H1 (cell line): Measurements from ENCODE around the gene LAMA4. TPM values are rescaled to one million over a fixed set of nuclear protein-coding genes. Genes with fewer than 3 reads are reported as not detected.

Experiments
- CTCF ChIA-PET: fragments of 300-600 bp; sonication (Branson Sonifier 250); formaldehyde crosslinking; loops from one replicate; lab custom pipeline; 2021; ENCODE audit not compliant: partially characterized antibody; lab: Charles Lee
- POLR2A ChIA-PET: fragments of 300-600 bp; sonication (Branson Sonifier 250); formaldehyde crosslinking; loops from one replicate; lab custom pipeline; 2021; ENCODE audit warnings: inconsistent platforms; ENCODE audit not compliant: partially characterized antibody; lab: Charles Lee
- DNase-seq, 2 experiments: peaks; one replicate each; pipeline versions ENCODE4 v3.0.0 to v3.0.0-alpha.2; 2010 to 2022; ENCODE audit warnings: low spot score in 2 of 2, low read depth in 1 of 2, mixed read lengths in 1 of 2
- FAIRE-seq: peaks from 2 replicates; lab custom pipeline; 2011; peaks lifted over from hg19 to GRCh38; lab: Jason Lieb, UNC
- H2AFZ ChIP-seq: 2 replicates; pipeline ENCODE4 v1.8.1; 2012; ENCODE audit warnings: low read length, inconsistent platforms
- H2AK5ac ChIP-seq: 2 replicates; pipeline ENCODE4 v1.6.1; 2013; ENCODE audit warnings: low read depth, low read length
- H2BK120ac ChIP-seq: replicated peaks from 2 replicates; pipeline ENCODE3; 2013; ENCODE audit warnings: low read depth, low read length, inconsistent platforms
- H2BK12ac ChIP-seq: 2 replicates; pipeline ENCODE4 v1.6.1; 2013; ENCODE audit warnings: low read depth, low read length
- H2BK15ac ChIP-seq: 2 replicates; pipeline ENCODE4 v1.6.1; 2013; ENCODE audit warnings: low read length
- H2BK20ac ChIP-seq: 2 replicates; pipeline ENCODE4 v1.6.1; 2013; ENCODE audit warnings: low read length
- H2BK5ac ChIP-seq: 2 replicates; pipeline ENCODE4 v1.6.1; 2013; ENCODE audit warnings: low read depth, low read length
- H3K14ac ChIP-seq: 2 replicates; pipeline ENCODE4 v1.6.1; 2013; ENCODE audit warnings: inconsistent platforms; ENCODE audit not compliant: insufficient read length
- H3K18ac ChIP-seq: 2 replicates; pipeline ENCODE4 v1.6.1; 2013; ENCODE audit warnings: low read length; ENCODE audit errors: extremely low read depth
- H3K23ac ChIP-seq: 2 replicates; pipeline ENCODE4 v1.6.1; 2013; ENCODE audit warnings: inconsistent platforms; ENCODE audit not compliant: insufficient read length
- H3K23me2 ChIP-seq: 2 replicates; pipeline ENCODE4 v1.6.1; 2013; ENCODE audit warnings: low read depth, low read length
- H3K27ac ChIP-seq: 2 replicates; pipeline ENCODE4 v1.6.1; 2011; ENCODE audit warnings: low read depth, low read length, inconsistent platforms
- H3K27me3 ChIP-seq, 4 experiments: replicated peaks in 1 of 4; 1 replicate in 1 of 4; 2 replicates in 3 of 4; pipeline versions ENCODE4 v1.6.1 to v1.8.1; 2011 to 2013; ENCODE audit warnings: low read length in 3 of 4, mild to moderate bottlenecking in 3 of 4, inconsistent platforms in 2 of 4, mixed read lengths in 2 of 4, moderate library complexity in 1 of 4; ENCODE audit not compliant: control insufficient read depth in 3 of 4, insufficient read depth in 3 of 4; ENCODE audit errors: extremely low read depth in 1 of 4
- H3K36me3 ChIP-seq, 4 experiments: 2 replicates each; pipeline versions ENCODE4 v1.6.1 to v1.8.1; 2011 to 2013; ENCODE audit warnings: mild to moderate bottlenecking in 4 of 4, low read length in 3 of 4, moderate library complexity in 2 of 4, control low read depth in 1 of 4, inconsistent platforms in 1 of 4; ENCODE audit not compliant: insufficient read depth in 4 of 4, control insufficient read depth in 2 of 4
- H3K4ac ChIP-seq: replicated peaks from 2 replicates; pipeline ENCODE3; 2013; ENCODE audit warnings: low read length, low read depth, mixed read lengths, inconsistent platforms; ENCODE audit not compliant: insufficient read length
- H3K4me1 ChIP-seq, 4 experiments: replicated peaks in 1 of 4; 1 replicate in 1 of 4; 2 replicates in 3 of 4; pipeline versions ENCODE4 v1.6.1 to v1.8.1; 2011 to 2013; ENCODE audit warnings: low read length in 3 of 4, inconsistent platforms in 2 of 4, mixed read lengths in 1 of 4; ENCODE audit not compliant: insufficient read depth in 4 of 4, control insufficient read depth in 3 of 4
- H3K4me2 ChIP-seq, 2 experiments: 2 replicates each; pipeline versions ENCODE4 v1.6.1 to v1.8.1; 2011 to 2013; ENCODE audit warnings: low read depth in 2 of 2, low read length in 2 of 2, control low read depth in 1 of 2, inconsistent platforms in 1 of 2, mild to moderate bottlenecking in 1 of 2; ENCODE audit not compliant: insufficient read depth in 1 of 2
- H3K4me3 ChIP-seq, 4 experiments: fragments of 200-600, 300-600 bp in 1 of 4; sonication (generic), shearing (Covaris generic), sonication (Bioruptor Twin) in 1 of 4; 2 replicates each; pipeline versions ENCODE4 v1.5.1 to v1.8.1; 2011 to 2016; ENCODE audit warnings: low read length in 4 of 4, low read depth in 3 of 4, control low read depth in 2 of 4, inconsistent platforms in 2 of 4, mild to moderate bottlenecking in 2 of 4, mixed read lengths in 1 of 4, moderate library complexity in 1 of 4; ENCODE audit not compliant: insufficient read depth in 2 of 4; ENCODE audit errors: extremely low read depth in 1 of 4
- H3K56ac ChIP-seq: replicated peaks from 2 replicates; pipeline ENCODE3; 2013; ENCODE audit warnings: low read depth, mild to moderate bottlenecking, mixed read lengths, low read length, inconsistent platforms; ENCODE audit not compliant: insufficient read length
- H3K79me1 ChIP-seq: 2 replicates; pipeline ENCODE4 v1.6.1; 2013; ENCODE audit warnings: low read depth, low read length, control low read depth
- H3K79me2 ChIP-seq, 2 experiments: 2 replicates each; pipeline versions ENCODE4 v1.6.1 to v1.8.1; 2012 to 2013; ENCODE audit warnings: low read length in 2 of 2, mild to moderate bottlenecking in 2 of 2, inconsistent platforms in 1 of 2; ENCODE audit not compliant: insufficient read depth in 2 of 2, control insufficient read depth in 1 of 2
- H3K9ac ChIP-seq, 4 experiments: replicated peaks in 1 of 4; 1 replicate in 1 of 4; 2 replicates in 3 of 4; pipeline versions ENCODE4 v1.6.1 to v1.8.1; 2011 to 2013; ENCODE audit warnings: low read depth in 3 of 4, low read length in 3 of 4, control low read depth in 2 of 4, mild to moderate bottlenecking in 2 of 4, moderate library complexity in 2 of 4, inconsistent platforms in 1 of 4; ENCODE audit errors: extremely low read depth in 1 of 4
- H3K9me3 ChIP-seq, 2 experiments: 2 replicates each; pipeline versions ENCODE4 v1.6.1 to v1.8.1; 2012 to 2013; ENCODE audit warnings: mild to moderate bottlenecking in 2 of 2, moderate library complexity in 2 of 2, control low read depth in 1 of 2, inconsistent platforms in 1 of 2, low read depth in 1 of 2, low read length in 1 of 2, mixed read lengths in 1 of 2; ENCODE audit not compliant: insufficient read depth in 2 of 2
- H4K20me1 ChIP-seq, 2 experiments: replicated peaks in 1 of 2; 2 replicates each; pipeline versions ENCODE3 to v1.8.1; 2011 to 2013; ENCODE audit warnings: inconsistent platforms in 2 of 2, low read length in 2 of 2, mild to moderate bottlenecking in 1 of 2; ENCODE audit not compliant: insufficient read depth in 2 of 2, control insufficient read depth in 1 of 2
- H4K5ac ChIP-seq: 2 replicates; pipeline ENCODE4 v1.6.1; 2013; ENCODE audit warnings: low read length, low read depth, mixed read lengths, inconsistent platforms; ENCODE audit not compliant: insufficient read length
- H4K8ac ChIP-seq: 2 replicates; pipeline ENCODE4 v1.8.0; 2013; ENCODE audit warnings: mild to moderate bottlenecking, moderate library complexity, low read length, inconsistent platforms; ENCODE audit not compliant: insufficient read depth; ENCODE audit errors: extremely low read depth
- H4K91ac ChIP-seq: replicated peaks from 2 replicates; pipeline ENCODE3; 2013; ENCODE audit warnings: low read length, mixed read lengths, inconsistent platforms; ENCODE audit not compliant: insufficient read length
- CEBPB ChIP-seq: IDR thresholded peaks from 2 replicates; pipeline ENCODE4 v1.6.1; 2012; ENCODE audit warnings: low read depth, low read length
- GABPA ChIP-seq: IDR thresholded peaks from 2 replicates; pipeline ENCODE4 v1.6.1; 2011; ENCODE audit warnings: mild to moderate bottlenecking, low read length, moderate library complexity, borderline replicate concordance; ENCODE audit not compliant: insufficient read depth
- KDM1A ChIP-seq: fragments of 200-600, 300-600 bp; sonication (generic); IDR thresholded peaks from 2 replicates; pipeline ENCODE4 v1.7.1; 2016; ENCODE audit warnings: mild to moderate bottlenecking, low read length, borderline replicate concordance
- SP1 ChIP-seq: IDR thresholded peaks from 2 replicates; pipeline ENCODE4 v1.6.1; 2011; ENCODE audit warnings: low read depth, low read length
- SP2 ChIP-seq: IDR thresholded peaks from 2 replicates; pipeline ENCODE4 v1.6.1; 2012; ENCODE audit warnings: mild to moderate bottlenecking, low read length, inconsistent platforms
- WGBS, 2 experiments: shearing (Covaris generic) in 1 of 2; methylation state at CpG; one replicate each; pipeline versions ENCODE4 v1.1.6 to v1.1.7; 2013 to 2015; ENCODE audit warnings: low lambda C conversion rate in 2 of 2, mixed read lengths in 2 of 2, inconsistent platforms in 1 of 2, low coverage in 1 of 2, missing lambda C conversion rate in 1 of 2; ENCODE audit not compliant: insufficient replicate concordance in 2 of 2, insufficient coverage in 1 of 2, insufficient read length in 1 of 2; ENCODE audit errors: extremely low coverage in 1 of 2, missing lambda C conversion rate in 1 of 2; 5-methylcytosine and 5-hydroxymethylcytosine counted together
- polyA plus RNA-seq, 7 experiments: library from polyadenylated mRNA; depleted of rRNA in 3 of 7; stranded (reverse) in 5 of 7; unstranded in 2 of 7; fragments of >200 nt in 5 of 7; fragments of 200-250 nt in 2 of 7; gene quantifications; 1 replicate in 5 of 7; 2 replicates in 1 of 7; 4 replicates in 1 of 7; pipeline versions ENCODE4 v1.2.1 to v1.2.3, GENCODE V29; 2011 to 2013; ENCODE audit warnings: missing spikeins in 2 of 7, mixed read lengths in 2 of 7
- total RNA-seq: library from RNA; stranded (reverse); fragmentation: NEBNext Ultra II Directional; extraction: Animal tissue kit (Norgen Biotek cat#: 25700); gene quantifications from 2 replicates; pipeline ENCODE4 v1.2.1, GENCODE V29; 2021

Gene LAMA4
- total and polyA plus RNA-seq, 2 of the 8 experiments (the other 6 are each of a cell fraction or from before 2014, with no cell fraction given) = 0.95 to 1.5 TPM

DNA sequence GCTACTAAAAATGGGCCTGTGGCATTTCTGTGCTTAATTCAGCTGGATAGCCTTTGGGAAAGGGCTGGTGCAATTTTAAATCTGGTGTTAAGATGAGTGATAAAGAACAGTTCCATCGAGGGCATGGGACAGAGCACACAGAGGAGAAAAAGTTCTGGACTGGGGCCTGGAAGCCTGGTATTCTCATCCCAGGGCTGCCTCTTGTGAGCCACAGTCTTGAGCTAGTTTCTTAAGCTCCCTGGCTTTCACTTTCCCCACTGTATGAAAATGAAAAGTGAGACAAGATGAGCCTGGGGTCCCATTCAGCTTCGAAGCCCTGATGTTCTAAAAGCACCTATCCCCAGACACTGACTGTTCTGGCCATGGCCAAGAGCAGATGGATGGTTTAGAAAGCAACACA lies 14.3 kb upstream of the LAMA4 start:
- POLR2A ChIA-PET = interaction anchor here (0.7 kb wide), 1 partner anchor 63 kb away, joined by 3 read pairs; no protein-coding TSS in a partner anchor
- no peak overlapping the region for H4K5ac ChIP-seq
- peak overlapping the region; percentile 57; the same call in 1 of the 2 replicates for H2AFZ ChIP-seq
- H3K4me3 ChIP-seq = no peak overlapping the region
- no peak overlapping the region for H2BK5ac ChIP-seq
- H3K56ac ChIP-seq = no peak overlapping the region
- H3K9me3 ChIP-seq = no peaks in the 10 kb centered on the region
- no peaks in the 10 kb centered on the region for H4K20me1 ChIP-seq
- H3K9ac ChIP-seq = no peak overlapping the region
- no peaks in the 10 kb centered on the region for H3K23me2 ChIP-seq
- no peaks in the 10 kb centered on the region for H3K79me1 ChIP-seq
- no peak overlapping the region for H3K27ac ChIP-seq
- no peaks in the 10 kb centered on the region for H3K79me2 ChIP-seq
- no peak overlapping the region for H3K4me2 ChIP-seq
- 91% methylated on average over 2 of the region's 2 CpGs; no CpG with 5 or more reads in 1 of the 2 experiments for WGBS, 2 experiments
- H3K36me3 ChIP-seq = no peaks in the 10 kb centered on the region
- H3K23ac ChIP-seq = no peak overlapping the region
- CTCF ChIA-PET = interaction anchor here (0.8 to 3.6 kb wide), 16 partner anchors 13 to 106 kb away, joined by 3 to 33 read pairs (median 6); partner anchors contain the start of gene LAMA4
- no peak overlapping the region for H2BK15ac ChIP-seq
- no peak overlapping the region for H2BK12ac ChIP-seq
- H3K4me1 ChIP-seq = no peaks in the 10 kb centered on the region
- no peak overlapping the region for H2AK5ac ChIP-seq
- DNase-seq (no peak), FAIRE-seq (no peak)
- no peaks in the 10 kb centered on the region for H3K27me3 ChIP-seq
- no peak overlapping the region for H4K91ac ChIP-seq
- H3K4ac ChIP-seq = no peak overlapping the region
- H3K18ac ChIP-seq = no peak overlapping the region
- no peak overlapping the region for H2BK120ac ChIP-seq
- H4K8ac ChIP-seq = no peak overlapping the region
- H2BK20ac ChIP-seq = no peak overlapping the region
- H3K14ac ChIP-seq = no peak overlapping the region
- TF ChIP-seq CEBPB (no peak), GABPA (no peak), KDM1A (no peak), SP2 (no peak), SP1 (no peak)
